Left lung (tissue), 10 donors: ENCODE results near the gene CHMP6. TPM values are rescaled to one million over a fixed set of nuclear protein-coding genes. Genes with fewer than 3 reads are reported as not detected.

ENCODE experiments used
- ATAC-seq: fragments of 200-7000 bp; cut with Tn5 transposase; one replicate; pipeline ENCODE4 v1.9.1; 2020; ENCODE audit warnings: moderate library complexity
- DNase-seq, 4 donors: peaks; one replicate each; pipeline ENCODE4 v3.0.0-alpha.2; 2013 to 2020
- H3K27ac ChIP-seq, 2 donors: fragments of 200-600 bp; sonication (generic) in 1 of 2; one replicate each; pipeline versions ENCODE4 v1.5.0 to v1.8.0; 2020 to 2021
- H3K27me3 ChIP-seq, 2 donors: fragments of 200-600 bp; sonication (generic) in 1 of 2; one replicate each; pipeline versions ENCODE4 v1.5.0 to v1.8.0; 2020 to 2021
- H3K36me3 ChIP-seq, 2 donors: fragments of 200-600 bp; sonication (generic) in 1 of 2; one replicate each; pipeline versions ENCODE4 v1.5.0 to v1.8.0; 2020 to 2021
- H3K4me1 ChIP-seq, 2 donors: fragments of 200-600 bp; one replicate each; pipeline ENCODE4 v1.8.0; 2021
- H3K4me3 ChIP-seq, 2 donors: fragments of 200-600 bp; sonication (generic) in 1 of 2; one replicate each; pipeline versions ENCODE4 v1.5.0 to v1.8.0; 2020 to 2021; ENCODE audit warnings: mild to moderate bottlenecking in 1 of 2
- H3K9me3 ChIP-seq, 2 donors: fragments of 200-600 bp; sonication (generic) in 1 of 2; one replicate each; pipeline versions ENCODE4 v1.5.0 to v1.8.0; 2020 to 2021
- CTCF ChIP-seq, 2 donors: fragments of 200-600 bp; sonication (generic) in 1 of 2; IDR thresholded peaks; one replicate each; pipeline versions ENCODE4 v1.5.0 to v1.8.0; 2021; ENCODE audit warnings: antibody characterized with exemption in 2 of 2
- intact Hi-C, 2 donors: fragments of 100-400 bp; cut with DNase I; formaldehyde crosslinking; loops; one replicate each; pipeline versions ENCODE4 v1.11.2 to v1.14.2; 2022
- polyA plus RNA-seq, 6 donors: library from polyadenylated mRNA; unstranded; fragments of 120-200 nt; gene quantifications; one replicate each; pipeline ENCODE4 v1.2.1, GENCODE V29; 2013; ENCODE audit not compliant: insufficient read length in 6 of 6
- total RNA-seq, 2 donors: library from RNA; stranded (reverse); fragmentation: NEBNext Ultra II Directional; extraction: Animal tissue kit (Norgen Biotek cat#: 25700); gene quantifications; one replicate each; pipeline ENCODE4 v1.2.1, GENCODE V29; 2021
- donor health status: DM: no; HTN: yes; CAD: no.
- donor health status: DM: no; HTN: no; CAD: no.

The CHMP6 gene
- total and polyA plus RNA-seq, 8 donors, result 24.1 to 32.7 (median 28.6) TPM

- Histone ChIP-seq H3K9me3 (no peaks in the 10 kb centered on the region), H3K27me3 (peaks cover 7 to 18% of the 10 kb centered on the region in 2 donors), H3K4me3 (no peak overlapping the region), H3K36me3 (peaks cover 3 to 59% of the 10 kb centered on the region in 2 donors), H3K27ac (no peak overlapping the region), H3K4me1 (peaks cover 5 to 27% of the 10 kb centered on the region in 2 donors)
- no peak for ATAC-seq
- peak in 1 of 4 donors; percentile 68 for DNase-seq
- intact Hi-C loops, result no loop called here
- TF ChIP-seq CTCF (IDR thresholded peaks at IDR 0.05), result no peak
Measured at GRCh38 chr17:80998118-80998747, 6.6 kb downstream of the CHMP6 start.

GRCh38 chr17:80998748-80999535, 7.3 kb downstream of the CHMP6 start:
- Histone ChIP-seq H3K9me3 (no peaks in the 10 kb centered on the region), H3K4me1 (peaks cover 4 to 24% of the 10 kb centered on the region in 2 donors), H3K4me3 (no peak overlapping the region), H3K36me3 (peaks cover 3 to 59% of the 10 kb centered on the region in 2 donors), H3K27ac (no peak overlapping the region), H3K27me3 (peaks cover 14 to 25% of the 10 kb centered on the region in 2 donors)
- DNase-seq, result peak in 1 of 4 donors; percentile 78
- no peak for ATAC-seq
- intact Hi-C loops, result no loop called here
- TF ChIP-seq CTCF (IDR thresholded peaks at IDR 0.05), result no peak

GRCh38 chr17:80999536-81000333, 8.1 kb downstream of the CHMP6 start:
- intact Hi-C loops, result no loop called here
- H3K4me1 ChIP-seq, result peaks cover 4 to 26% of the 10 kb centered on the region in 2 donors
- H3K27ac ChIP-seq, result no peak overlapping the region
- no peak overlapping the region for H3K4me3 ChIP-seq
- ATAC-seq (no peak), DNase-seq (peak in 1 of 4 donors; percentile 74)
- no peak for TF ChIP-seq CTCF (IDR thresholded peaks at IDR 0.05)
- peaks cover 22 to 33% of the 10 kb centered on the region in 2 donors for H3K27me3 ChIP-seq
- peaks cover 3 to 59% of the 10 kb centered on the region in 2 donors for H3K36me3 ChIP-seq
- no peaks in the 10 kb centered on the region for H3K9me3 ChIP-seq

- intact Hi-C loops, result no loop called here
- no peak for ATAC-seq
- H3K9me3 ChIP-seq, result no peaks in the 10 kb centered on the region
- H3K4me1 ChIP-seq, result peaks cover 4 to 26% of the 10 kb centered on the region in 2 donors
- peak in 1 of 4 donors; percentile 68 for DNase-seq
- no peak overlapping the region for H3K4me3 ChIP-seq
- H3K27ac ChIP-seq, result no peak overlapping the region
- no peak for TF ChIP-seq CTCF (IDR thresholded peaks at IDR 0.05)
- peaks cover 3 to 53% of the 10 kb centered on the region in 2 donors for H3K36me3 ChIP-seq
- H3K27me3 ChIP-seq, result peaks cover 22 to 38% of the 10 kb centered on the region in 2 donors
Measured at GRCh38 chr17:81000334-81000630, 8.6 kb downstream of the CHMP6 start.
